GM19238 (cell line): ENCODE data around the gene TRIM7.
A peak's percentile ranks its signal among the peaks of the same experiment; 100 is the strongest.

Experiments
- DNase-seq: peaks from one replicate; pipeline ENCODE4 v3.0.0; 2011; ENCODE audit warnings: low spot score; ENCODE audit not compliant: insufficient read length

TRIM7 gene

DNA sequence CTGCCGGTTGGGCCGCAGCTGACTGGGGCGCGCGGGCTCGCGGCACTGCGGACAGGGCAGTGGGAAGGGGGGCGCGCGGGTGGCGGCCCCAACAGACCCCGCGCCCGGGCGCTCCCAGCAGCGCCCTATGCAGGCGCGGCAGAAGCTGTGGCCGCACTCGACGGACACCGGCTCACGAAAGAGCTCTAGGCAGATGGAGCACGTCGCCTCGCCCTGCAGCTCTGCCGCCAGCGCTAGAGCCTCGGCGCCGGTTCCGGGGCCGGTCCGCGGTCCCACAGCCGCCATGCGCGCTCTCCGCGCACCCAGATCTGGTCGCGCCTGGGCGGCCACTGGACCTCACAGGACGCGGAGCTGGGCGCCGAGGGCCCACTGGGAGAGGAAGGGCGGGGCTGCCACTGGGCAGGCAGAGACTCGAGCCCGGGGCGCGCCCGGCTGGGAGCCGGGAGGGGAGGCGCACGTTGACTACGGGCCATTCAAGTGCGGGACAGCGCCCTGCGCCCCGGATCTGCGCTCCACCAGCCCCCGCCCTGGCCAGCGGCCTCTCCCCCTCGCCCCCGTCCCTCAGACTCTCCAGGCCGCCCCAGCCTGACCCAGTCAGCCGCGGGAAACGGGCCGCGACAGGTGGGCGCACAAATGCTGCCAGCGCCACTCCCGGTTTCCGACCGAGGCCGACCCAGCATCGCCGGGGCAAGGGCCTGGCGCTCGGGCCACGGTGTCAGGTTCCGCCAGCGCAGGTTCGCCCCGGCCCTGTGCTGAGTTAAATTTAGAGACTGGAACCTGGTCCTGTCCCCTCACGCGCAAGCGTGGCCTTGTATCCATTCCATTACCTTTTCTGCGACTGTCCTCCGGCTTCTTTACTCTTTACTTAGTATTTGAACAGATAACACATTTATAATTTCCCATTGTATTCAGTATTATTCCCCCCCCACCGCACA lies at the start of gene TRIM7:
Gene TRIM7, minus strand, starts transcription at position 371 of the 935 bp plus-strand sequence. Its CDS starts 86 bp downstream, at position 285.
- peak; percentile 32 for DNase-seq

DNA sequence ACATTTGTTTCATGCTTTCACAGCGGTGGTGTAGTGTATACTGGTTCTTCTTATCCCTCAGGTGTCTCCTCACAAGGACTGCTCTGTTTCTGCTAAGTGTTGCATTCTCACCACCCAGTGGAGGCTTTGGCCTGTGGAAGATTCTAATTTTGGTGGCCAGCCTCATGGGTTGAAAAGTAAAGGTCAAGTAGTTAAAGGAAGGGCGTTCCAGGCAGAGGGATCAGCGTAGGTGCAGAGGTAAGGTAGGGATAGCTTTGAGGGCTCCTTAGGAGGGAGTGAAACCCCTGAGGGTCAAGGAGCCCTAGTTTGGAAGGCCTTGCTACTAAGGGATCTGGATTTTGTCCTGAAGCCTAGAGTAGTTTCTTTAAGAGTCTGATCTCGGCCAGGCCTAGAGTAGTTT lies 43.3 kb upstream of the TRIM7 start:
- no peak for DNase-seq

DNA sequence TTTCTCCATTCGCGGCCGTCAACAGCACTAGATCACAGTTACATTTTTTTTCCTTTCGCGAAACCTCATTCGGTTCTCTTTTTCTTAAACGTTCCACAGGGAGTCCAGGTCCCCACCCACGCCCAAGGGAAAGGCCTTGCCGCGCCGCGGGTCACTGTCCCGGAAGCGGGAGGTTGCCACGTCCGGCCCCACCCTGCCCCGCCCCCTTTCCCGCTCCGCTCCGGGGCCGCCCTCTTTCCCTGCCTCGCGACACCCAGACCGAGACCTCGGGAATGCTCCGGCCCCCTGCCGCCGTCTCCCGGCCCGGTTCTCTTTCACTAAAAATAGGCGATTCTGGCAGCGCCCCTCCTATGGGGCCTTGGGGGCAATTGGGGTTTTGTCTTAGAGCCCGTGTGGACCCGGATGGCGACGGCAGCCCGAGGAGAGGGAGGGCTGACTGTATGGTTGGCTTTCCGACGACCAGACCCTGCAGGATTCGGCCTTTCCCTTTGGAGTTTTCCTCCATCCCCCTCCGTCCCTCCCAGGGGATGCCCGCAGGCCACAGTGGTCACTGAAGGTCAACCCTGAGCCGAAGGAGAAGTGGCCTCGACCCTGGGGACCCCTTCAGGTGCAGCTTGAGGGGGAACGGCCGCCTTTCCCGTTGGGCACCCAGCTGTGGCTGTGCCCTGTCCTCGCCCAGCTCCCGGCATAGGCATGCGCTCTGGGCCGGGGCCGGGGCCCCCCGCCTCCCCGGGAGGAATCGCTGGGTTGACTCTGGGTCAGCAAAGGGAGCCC lies 41.5 kb upstream of the TRIM7 start:
- DNase-seq, result peak; percentile 66

GRCh38 chr5:181245427-181246275 lies 40.7 kb upstream of the TRIM7 start:
- no peak for DNase-seq

DNA sequence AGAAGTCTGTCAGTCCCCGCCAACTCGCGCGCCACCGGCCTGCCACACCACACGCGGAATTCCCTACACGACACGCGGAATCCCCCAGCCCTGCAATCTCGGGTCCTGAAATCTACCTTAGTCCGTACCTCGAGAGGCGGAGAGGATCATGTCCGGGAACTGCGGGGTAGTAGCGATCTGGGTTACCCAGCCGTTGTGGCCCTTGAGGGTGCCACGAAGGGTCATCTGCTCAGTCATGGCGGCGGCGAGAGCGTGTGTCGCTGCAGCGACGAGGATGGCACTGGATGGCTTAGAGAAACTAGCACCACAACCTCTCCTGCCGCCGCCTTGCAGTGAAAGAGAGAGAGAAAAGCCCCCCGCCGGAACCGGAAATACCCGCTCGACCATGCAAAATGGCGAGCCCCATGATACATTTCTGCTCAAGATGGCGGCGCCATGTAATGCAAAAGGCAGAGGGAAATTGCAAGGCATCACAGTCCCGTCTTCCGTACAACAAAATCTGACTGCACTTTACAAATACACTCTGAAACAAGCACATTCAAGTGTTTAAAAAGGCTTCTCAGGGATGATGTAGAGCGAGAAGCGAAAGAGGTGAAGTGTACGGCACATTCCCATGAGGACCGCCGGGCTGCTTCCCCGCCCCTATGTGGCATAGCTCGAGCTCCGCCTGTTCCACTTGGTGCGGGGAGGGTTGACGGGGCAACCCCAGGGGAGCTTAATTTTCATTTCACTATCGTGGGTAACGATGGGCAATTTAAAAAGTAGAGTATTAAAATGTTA lies 38.8 kb upstream of the TRIM7 start, which contains the start of gene RACK1:
Gene RACK1, minus strand, starts transcription at position 343 of the 780 bp plus-strand sequence. Its CDS starts 106 bp downstream, at position 237.
- peak; percentile 77 for DNase-seq

GRCh38 chr5:181243018-181243563 lies 38.1 kb upstream of the TRIM7 start:
- no peak for DNase-seq

GRCh38 chr5:181242031-181242451 lies 37.0 kb upstream of the TRIM7 start:
- DNase-seq, result no peak

DNA sequence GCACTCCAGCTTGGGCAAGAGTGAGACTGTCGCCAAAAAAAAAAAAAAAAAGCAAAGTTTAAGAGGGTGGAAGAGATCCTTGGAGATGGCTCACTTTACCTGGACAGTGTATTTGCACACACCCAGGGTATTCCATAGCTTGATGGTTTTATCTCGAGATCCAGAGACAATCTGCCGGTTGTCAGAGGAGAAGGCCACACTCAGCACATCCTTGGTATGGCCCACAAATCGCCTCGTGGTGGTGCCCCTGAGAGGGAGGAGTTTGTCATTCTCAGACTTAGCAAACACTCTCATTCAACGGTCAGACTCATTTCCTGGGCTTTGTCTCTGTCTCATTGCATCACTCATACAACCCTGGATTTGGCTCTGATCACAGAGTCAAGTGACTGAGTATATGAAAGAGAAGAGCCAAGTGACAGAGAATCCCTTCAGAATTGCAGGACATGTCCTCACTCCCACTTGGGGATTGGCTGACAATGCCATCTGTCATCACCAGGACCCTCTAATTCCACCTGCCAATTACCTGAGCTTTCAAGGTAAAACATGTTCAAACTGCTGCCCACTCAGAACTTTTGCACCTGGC lies 36.5 kb upstream of the TRIM7 start:
- DNase-seq, result no peak

GRCh38 chr5:181239062-181239663 lies 34.2 kb upstream of the TRIM7 start:
- DNase-seq, result no peak

DNA sequence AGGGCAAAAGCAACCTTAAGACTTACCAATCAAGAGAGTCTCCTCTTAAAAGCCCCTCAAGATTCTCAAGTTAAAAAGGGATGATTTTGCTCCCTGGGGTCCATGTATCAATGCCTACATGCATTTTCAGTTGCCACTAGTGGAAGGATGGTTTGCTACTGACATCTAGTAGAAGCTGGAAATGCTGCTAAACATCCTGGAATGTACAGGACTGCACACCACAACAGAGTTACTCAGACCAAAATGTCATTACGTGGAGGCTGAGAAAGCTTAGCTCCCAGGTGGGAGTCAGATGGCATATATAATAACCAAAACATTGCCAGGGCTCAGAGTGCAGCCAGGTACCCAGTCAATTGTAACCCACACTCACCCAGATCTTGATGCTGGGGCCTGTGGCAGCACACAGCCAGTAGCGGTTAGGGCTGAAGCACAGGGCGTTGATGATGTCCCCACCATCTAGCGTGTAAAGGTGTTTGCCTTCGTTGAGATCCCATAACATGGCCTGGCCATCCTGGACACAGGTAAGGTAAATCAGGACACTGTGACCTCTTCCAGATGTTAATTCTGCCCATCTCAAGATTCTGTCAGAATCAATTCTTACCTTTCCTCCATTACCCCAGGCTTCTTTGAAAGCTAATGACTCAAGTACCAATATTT lies 32.9 kb upstream of the TRIM7 start:
- DNase-seq, result no peak

DNA sequence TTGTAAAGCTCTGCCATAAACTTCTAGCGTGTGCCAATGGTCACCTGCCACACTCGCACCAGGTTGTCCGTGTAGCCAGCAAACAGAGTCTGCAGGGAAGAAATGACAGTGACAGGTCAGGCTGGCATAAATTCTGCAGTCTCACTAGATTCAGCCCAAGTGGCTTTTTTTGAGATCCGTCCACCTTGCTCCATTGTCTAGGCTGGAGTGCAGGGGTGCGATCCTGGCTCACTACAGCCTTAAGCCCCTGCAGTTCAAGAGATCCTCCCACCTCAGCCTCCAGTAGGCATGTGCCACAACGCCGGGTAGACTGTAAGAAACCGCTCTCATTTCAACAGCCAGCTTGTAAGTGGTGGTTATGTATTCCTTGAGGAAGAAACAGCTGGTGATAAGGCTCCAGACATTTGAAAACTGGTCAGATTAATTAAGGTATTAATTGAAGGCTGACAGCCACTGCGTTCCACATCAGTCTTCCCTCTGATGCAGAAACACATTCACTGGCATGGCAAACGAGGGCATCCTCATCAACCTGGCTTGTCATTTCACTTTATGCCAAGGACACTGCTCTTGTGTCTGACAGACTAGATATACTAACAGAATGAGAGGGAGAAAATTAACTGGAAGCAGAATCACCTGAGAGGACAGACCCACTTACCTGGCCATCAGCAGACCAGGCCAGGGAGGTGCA lies 32.1 kb upstream of the TRIM7 start:
- DNase-seq, result no peak

DNA sequence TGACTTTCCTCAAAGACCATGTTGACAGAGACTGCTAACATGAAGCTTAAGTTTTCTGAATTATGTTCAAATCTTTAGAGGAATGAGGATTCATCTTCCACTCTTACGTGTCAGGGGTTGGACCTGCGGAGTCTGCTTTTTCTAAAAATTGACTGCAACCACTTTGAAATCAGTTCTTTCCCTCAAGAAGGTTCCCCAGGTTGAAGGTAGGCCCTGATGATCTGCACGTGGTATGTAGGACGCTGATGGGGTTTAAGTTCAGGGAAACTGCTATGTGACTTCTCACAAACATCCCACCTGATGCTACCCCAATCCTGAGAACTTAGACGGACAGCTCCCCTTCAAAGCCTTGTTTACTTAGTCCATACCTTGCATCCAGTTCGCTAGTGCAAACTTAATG lies 31.5 kb upstream of the TRIM7 start:
- no peak for DNase-seq

GRCh38 chr5:181235689-181236366 lies 30.8 kb upstream of the TRIM7 start:
- no peak for DNase-seq

GRCh38 chr5:181235323-181235688 lies 30.3 kb upstream of the TRIM7 start:
- no peak for DNase-seq

GRCh38 chr5:181234455-181235306 lies 29.7 kb upstream of the TRIM7 start:
- no peak for DNase-seq

GRCh38 chr5:181233801-181234454 lies 28.9 kb upstream of the TRIM7 start:
- DNase-seq, result no peak
